TTC549 (cell line): ENCODE results near the gene MCTS1.
"Not testable (repeated sequence)": the region's sequence is repeated elsewhere in the genome, so short reads cannot be mapped to it uniquely, and the experiment has no call there.

Source experiments
- FAIRE-seq: peaks from 2 replicates; lab custom pipeline; 2012; peaks lifted over from hg19 to GRCh38; lab: Jason Lieb, UNC

The MCTS1 gene

GRCh38 chrX:120603707-120604360, at the start of gene MCTS1:
Gene MCTS1 (plus strand): TSS chrX:120604101. CDS start chrX:120604237, 136 bp downstream.
- FAIRE-seq, result peak; percentile 88

- no peak for FAIRE-seq
These were observed 47.6 kb upstream of the MCTS1 start for GRCh38 chrX:120556251-120556650.

GRCh38 chrX:120559804-120560203, 44.1 kb upstream of the MCTS1 start:
- no peak for FAIRE-seq

GRCh38 chrX:120560405-120560841, 43.5 kb upstream of the MCTS1 start:
- no peak for FAIRE-seq

- FAIRE-seq, result no peak
These were observed 42.9 kb upstream of the MCTS1 start, which contains the start of gene CUL4B for GRCh38 chrX:120560842-120561633. Gene CUL4B (minus strand): TSS chrX:120560962. CDS start chrX:120560638, 324 bp downstream.

GRCh38 chrX:120561634-120562568, 42.0 kb upstream of the MCTS1 start:
- FAIRE-seq, result no peak

- FAIRE-seq, result no peak
These were observed 41.4 kb upstream of the MCTS1 start for GRCh38 chrX:120562569-120562926.

GRCh38 chrX:120564925-120565324, 39.0 kb upstream of the MCTS1 start:
- no peak for FAIRE-seq

- FAIRE-seq, result no peak
These were observed 37.1 kb upstream of the MCTS1 start for GRCh38 chrX:120566817-120567216.

GRCh38 chrX:120568035-120568434, 35.9 kb upstream of the MCTS1 start:
- FAIRE-seq, result no peak

GRCh38 chrX:120568609-120569008, 35.3 kb upstream of the MCTS1 start:
- FAIRE-seq, result no peak

GRCh38 chrX:120570011-120570600, 33.8 kb upstream of the MCTS1 start:
- FAIRE-seq, result no peak

- not testable (repeated sequence) for FAIRE-seq
These were observed 30.1 kb upstream of the MCTS1 start for GRCh38 chrX:120573806-120574205.

GRCh38 chrX:120575379-120576114, 28.4 kb upstream of the MCTS1 start:
- FAIRE-seq, result no peak

GRCh38 chrX:120585702-120586101, 18.2 kb upstream of the MCTS1 start:
- FAIRE-seq, result no peak

GRCh38 chrX:120604361-120604782, 471 bp downstream of the MCTS1 start:
- no peak for FAIRE-seq

- no peak for FAIRE-seq
These were observed 8.2 kb downstream of the MCTS1 start for GRCh38 chrX:120612086-120612485.

- no peak for FAIRE-seq
These were observed 10.9 kb downstream of the MCTS1 start for GRCh38 chrX:120614816-120615215.

GRCh38 chrX:120617996-120618630, 14.2 kb downstream of the MCTS1 start:
- no peak for FAIRE-seq

- no peak for FAIRE-seq
These were observed 21.5 kb downstream of the MCTS1 start for GRCh38 chrX:120625371-120625770.
